ENCODE results near the gene IFT122.
"Not testable (repeated sequence)": the region's sequence is repeated elsewhere in the genome, so short reads cannot be mapped to it uniquely, and the experiment has no call there.

Gene IFT122

DNA sequence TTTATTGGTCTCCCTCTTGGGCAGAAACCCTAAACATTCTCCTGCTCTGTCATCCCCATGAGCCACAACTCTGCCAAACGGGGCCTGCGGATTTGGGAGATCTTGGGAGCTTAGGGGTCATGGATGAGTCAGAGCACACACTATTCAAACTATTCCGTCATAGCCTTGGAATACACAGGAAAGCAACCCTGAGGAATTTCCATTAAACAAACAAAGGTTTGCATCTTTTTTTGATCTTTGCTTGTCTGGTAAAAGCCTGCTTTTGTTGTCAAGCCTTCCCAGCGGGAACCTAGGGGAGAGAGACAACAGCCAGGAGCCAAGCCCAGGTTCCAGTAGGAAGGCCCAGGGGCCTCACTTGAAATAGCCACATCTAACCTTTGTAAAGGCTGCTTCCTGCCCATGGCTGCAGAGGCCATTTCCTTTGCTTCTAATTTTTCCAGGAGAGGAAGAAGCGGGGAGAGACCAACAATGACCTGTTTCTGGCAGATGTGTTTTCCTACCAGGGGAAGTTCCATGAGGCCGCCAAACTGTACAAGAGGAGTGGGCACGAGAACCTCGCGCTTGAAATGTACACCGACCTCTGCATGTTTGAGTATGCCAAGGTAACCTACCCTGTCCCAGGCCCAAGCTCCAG is 55.1 kb downstream of the IFT122 start:
- DNase-seq, ATAC-seq: not testable (repeated sequence)

DNA sequence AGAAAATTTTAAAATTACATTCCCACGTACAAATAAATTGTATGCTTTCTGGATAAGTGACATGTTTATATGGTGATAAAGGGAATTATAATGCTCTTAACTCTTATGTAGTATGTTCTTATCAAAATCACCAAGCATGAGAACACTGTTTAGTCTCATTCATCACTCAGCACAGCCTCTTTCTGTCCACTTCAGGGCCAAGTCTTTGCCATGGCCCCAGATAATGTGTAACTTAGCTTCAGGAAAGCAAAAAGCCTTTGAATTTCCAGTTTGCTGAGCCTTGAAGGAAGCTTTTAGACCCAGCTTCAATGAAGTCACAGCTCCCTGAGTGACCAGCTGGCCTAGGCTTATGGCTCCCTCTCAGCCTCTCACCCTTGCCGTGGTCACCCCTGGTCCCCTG is 57.9 kb downstream of the IFT122 start:
- ATAC-seq: not testable (repeated sequence)

DNA sequence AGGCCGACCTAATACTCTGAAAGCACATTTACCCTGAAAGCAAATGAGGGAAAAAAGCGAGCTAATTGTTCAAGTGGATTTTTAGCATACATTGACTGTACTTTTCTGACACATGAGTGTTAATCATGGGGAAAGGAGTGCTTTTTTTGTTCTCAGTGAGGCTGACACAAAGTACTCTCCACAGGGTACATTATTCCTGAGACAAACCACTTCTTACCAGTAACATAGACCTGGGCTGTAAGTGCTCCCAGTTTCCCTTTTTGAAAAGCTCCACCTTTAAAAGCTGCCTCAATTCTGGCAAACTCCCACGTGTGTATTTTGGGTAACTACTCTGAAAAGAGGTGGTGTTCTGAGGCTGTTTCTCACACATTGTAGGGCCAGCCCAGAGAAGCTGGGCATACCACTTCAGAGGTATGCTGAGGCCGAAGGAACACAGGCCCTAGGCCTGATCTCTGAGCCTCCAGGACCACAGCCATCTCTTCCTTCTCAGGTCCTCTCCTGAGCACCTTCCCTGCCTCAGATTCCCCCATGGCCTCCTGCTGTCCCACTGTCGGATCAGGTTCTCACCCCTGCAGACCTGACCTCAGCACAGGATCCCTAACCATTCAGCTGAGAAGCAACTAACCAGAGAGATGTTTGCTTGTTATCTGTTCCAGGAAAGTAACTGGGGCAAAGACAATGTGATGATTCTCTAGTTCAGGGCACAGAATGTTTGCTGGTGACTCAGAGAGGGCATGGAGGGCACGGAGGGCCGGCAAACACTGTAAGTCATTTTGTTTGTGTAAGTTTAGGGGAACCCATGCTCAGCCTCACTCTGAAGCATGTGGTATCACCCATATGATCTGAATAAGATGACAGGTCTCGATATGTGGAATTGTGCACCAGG is 58.8 kb downstream of the IFT122 start:
- DNase-seq, ATAC-seq: not testable (repeated sequence)

More for the DNA sequence above, 57.9 kb downstream of the IFT122 start:
- not testable (repeated sequence) for DNase-seq

DNA sequence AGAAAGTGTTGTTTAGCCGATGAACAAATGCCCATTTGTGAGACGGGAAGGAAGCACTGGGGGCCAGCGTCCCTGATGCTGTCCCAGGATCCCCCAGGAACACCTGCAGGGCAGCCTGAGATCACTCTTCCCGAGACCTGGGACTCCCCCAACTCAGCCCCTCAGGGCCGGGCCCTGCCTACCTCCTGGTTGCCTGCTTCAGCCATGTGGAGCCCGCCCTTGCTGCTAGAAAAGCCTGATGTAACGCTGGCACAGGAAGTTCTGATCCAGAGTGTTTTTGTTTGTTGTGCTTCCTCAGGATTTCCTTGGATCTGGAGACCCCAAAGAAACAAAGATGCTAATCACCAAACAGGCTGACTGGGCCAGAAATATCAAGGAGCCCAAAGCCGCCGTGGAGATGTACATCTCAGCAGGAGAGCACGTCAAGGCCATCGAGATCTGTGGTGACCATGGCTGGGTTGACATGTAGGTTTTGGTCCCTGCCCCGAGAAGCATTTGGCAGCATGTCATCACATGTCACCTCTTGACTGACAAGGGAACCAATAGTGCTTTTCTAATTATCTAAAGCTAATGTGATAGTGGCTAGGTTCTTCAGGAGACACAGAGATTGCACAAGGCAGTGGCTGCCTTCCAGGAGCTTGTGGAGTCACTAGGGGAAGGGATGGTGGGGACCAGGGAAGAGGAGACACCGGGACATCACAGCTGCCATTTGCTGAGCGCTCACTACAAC is 59.7 kb downstream of the IFT122 start:
- ATAC-seq, DNase-seq: not testable (repeated sequence)

DNA sequence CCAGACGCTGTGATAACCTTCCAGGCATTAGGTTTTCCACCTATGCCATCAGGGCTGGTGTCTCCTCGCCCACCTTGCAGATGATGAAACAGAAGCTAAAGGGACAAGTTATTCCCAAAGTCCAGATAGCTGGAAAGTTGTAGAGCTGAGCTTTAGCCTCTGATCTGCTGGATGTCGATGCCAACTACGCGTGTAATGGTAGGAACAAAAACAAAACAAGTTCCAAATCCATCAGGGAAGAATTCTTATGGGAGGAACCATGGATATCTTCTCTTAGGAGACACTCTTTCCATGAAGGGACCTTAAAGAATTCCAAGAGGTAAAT is 60.3 kb downstream of the IFT122 start:
- ATAC-seq (no peak), DNase-seq (no peak)

DNA sequence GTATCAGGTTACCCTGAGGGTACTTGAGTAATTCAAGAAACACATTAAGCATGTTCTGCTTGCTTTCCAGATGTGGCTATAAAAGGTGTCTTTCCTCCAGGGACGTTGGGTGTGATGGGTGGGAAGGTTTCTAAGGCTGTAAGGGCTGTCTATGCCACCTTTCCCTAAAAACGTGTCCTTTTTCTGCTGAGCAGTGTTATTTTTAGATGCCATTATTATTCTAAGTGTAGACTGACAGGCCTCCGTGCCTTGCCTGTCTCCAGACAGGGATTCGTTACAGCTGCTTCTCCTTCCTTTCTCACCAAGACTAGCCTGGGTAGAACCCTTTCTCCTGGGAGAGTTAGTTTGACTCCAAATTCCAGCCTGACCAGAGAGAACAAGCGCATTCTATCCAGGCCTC is 61.6 kb downstream of the IFT122 start:
- no peak for DNase-seq
- no peak for ATAC-seq

DNA sequence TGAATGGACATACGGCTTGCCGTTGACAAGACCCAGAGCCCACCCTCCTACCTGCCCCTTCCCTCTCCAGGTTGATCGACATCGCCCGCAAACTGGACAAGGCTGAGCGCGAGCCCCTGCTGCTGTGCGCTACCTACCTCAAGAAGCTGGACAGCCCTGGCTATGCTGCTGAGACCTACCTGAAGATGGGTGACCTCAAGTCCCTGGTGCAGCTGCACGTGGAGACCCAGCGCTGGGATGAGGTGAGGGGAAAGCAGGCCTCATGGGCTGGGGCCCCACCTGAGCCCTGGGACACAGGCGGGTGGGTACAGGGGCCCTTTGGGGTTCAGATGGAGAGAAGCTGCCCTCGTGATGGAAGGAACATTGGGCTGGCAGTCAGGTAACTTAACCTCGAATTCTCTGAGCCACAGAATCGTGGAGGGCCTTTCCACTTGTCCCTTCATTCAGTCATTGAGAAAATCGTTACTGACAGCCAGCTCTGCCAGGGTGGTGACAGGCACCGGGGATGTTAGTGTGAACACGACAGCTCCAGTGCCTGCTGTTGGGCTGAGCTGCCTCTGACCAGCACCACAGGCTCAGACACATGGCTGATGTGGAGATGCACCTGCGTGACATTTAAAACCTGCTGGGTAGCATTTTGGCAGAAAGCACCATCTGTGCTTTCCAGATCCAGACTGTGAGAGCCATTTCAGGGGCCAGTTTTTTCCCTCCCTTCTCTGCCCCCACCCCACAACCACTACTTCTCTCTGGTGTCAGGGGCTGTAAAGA is 62.8 kb downstream of the IFT122 start:
- DNase-seq (no peak), ATAC-seq (no peak)

DNA sequence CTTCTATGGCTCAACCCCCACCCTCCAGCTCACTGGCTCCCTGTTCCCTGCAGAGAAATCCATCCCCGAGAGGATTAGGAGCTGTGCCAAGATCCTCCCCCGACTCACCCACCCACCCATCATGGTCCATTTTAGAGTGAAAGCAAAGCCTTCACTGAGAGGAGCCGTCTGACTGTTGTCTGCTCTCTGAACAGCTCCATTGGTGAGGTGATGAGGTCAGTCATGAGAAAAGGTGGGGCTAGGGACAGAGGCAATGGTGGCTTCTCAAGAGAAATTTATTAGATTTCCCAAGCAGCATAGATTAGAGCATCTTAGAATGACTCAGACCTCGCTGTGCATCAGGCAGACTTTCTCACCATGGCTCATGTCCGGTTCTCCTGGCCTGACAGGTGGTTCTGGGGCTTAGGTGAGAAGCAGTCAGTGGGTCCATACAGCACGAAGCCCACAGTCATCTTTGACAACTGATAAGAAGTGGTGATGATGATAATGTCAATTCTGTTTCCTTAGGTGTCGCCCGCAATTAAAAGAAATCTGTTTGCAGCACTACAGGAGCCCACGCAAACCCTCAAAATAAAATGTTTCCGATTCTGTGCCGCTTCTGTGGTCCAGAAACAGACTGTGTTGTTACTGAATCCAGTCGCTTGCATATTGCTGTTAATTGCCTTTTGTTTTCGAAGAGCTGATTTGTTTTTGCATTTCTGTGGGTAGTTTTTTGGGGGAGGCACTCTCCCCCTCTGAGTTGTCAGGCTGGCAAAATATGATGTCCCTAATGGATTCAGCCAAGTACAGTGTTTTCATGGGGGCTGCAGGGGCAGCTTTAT is 63.7 kb downstream of the IFT122 start:
- DNase-seq (no peak), ATAC-seq (no peak)

DNA sequence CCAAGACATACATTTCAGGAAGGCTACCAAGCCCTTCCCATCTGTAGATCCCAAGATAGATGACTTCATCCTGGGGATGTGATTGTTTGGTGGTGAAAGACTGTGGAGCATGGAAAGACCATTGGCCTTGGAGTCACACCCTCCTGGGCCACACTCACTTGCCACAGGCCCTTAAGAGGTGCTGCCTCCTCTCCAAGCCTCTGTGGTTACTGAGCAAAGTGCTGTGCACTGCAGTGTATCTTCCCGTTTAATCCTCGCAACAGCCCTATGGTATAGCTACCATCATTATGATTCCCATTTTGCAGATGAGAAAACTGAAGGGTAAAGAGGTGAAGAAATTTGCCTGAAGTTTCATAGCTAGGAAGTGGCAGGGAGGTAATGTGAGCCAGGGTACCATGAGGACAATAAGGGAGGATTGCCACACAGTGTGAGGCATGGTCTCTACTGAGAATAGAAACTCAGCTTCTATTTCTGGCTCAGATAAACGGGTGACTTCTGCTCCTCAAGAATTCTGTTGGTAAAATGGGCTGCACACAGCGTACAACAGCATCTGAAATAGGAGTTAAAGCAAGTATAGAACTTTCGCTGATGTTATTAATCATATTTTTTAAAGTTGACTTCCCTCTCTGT is 64.6 kb downstream of the IFT122 start:
- DNase-seq (no peak), ATAC-seq (no peak)

DNA sequence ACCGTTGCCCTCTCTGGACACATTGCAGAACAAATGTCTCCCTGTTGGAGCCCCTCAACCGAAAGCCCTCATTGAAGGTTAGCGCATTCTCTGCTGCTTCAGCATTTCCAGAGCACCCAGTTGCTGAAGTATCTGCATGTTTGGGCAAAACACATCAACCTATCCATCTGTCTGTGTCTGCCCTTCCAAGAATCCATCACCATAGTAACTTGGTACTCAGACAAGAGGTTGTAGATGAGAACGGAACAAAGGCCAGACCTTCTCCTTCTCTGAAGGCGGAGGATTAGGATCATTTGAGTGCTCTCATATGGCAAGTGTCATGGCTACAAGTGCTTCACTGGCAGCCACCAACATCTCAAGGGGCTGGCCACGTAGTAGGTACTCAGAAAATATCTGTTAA is 65.3 kb downstream of the IFT122 start:
- ATAC-seq: no peak
- DNase-seq: no peak

DNA sequence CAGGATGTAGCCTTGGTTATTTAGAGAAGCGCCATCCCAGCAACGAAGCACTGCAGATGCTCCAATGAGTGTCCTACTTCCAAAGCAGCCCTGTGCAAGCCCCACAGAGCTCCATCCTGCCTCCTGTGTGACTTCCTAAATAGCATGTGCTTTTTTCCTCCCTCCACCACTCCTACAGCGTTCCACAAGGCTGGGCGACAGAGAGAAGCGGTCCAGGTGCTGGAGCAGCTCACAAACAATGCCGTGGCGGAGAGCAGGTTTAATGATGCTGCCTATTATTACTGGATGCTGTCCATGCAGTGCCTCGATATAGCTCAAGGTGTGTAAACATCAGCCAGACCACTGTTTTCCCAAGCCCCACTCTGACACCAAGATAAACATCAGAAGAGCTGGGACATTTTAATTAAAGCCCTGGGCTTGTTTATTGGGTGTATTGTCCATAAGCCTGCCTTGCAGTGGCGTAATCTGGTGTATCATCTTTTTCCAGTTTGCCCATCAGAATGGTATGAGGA is 66.3 kb downstream of the IFT122 start:
- ATAC-seq: no peak
- no peak for DNase-seq

DNA sequence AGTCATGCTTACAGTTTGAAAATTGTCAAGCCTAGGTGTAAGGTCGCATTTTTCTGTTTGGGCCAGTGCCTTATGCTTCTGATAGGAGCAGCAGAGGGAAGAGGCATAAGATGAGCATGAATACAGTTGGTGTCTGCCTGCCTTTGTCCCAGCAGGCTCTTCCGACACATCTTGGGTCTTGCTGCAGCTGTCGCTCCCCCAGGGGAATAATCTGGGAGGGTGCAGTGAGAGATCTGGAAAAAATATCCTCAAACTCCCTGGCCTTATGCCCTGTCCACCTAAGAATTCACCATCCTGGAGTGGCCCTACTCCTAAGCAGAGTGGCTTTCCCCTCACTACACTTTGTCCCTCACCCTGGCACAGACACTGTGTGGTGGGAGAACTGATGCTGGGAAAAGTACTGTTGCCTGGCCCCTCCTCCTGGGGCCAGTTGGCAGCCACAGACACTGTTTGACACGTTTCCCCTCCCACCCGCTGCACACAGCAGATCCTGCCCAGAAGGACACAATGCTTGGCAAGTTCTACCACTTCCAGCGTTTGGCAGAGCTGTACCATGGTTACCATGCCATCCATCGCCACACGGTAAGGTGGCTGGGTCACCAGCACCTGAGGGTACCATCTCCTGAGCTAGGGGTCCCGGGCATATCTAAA is 67.3 kb downstream of the IFT122 start:
- ATAC-seq: no peak
- DNase-seq: no peak

DNA sequence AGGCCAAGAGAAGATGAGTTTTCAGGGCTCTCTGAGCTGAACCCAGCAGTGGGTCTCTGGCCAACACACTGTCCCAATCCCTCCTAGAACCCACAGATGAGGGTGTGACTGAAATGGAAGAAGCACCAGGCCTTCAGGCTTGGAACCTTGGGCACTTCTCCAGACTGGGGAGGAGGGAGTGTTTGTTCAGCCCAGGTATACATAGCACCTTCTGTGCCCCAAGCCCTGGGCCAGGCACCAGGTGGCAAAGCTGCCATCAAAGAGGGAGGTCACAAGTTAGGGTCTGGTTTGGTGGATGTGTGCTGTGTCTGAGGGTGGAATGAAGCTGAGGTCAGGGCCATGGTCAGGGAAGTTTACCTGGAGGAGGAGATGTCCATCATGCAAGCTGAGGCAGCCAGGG is 72.6 kb downstream of the IFT122 start:
- ATAC-seq: no peak
- DNase-seq: no peak

DNA sequence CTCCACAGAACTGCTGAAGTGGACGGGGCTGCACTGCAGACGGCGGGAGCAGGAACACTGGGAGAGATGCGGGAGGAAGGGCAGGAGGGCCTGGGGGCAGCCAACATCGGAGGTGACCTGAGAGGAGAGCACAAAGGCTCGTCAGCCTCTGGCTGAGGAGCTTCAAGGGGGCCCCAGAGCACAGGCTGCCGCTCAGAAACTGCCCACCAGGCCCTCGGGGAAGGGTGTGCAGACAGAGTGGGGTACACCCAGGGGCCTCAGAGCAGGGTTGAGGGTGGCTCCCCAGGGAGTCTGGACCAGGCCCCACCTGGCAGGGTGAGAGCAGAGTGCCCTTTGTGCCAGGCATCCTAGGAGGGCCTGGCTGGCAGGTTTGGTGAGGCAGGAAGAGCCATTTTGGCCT is 73.7 kb downstream of the IFT122 start:
- ATAC-seq: no peak
- DNase-seq: no peak

DNA sequence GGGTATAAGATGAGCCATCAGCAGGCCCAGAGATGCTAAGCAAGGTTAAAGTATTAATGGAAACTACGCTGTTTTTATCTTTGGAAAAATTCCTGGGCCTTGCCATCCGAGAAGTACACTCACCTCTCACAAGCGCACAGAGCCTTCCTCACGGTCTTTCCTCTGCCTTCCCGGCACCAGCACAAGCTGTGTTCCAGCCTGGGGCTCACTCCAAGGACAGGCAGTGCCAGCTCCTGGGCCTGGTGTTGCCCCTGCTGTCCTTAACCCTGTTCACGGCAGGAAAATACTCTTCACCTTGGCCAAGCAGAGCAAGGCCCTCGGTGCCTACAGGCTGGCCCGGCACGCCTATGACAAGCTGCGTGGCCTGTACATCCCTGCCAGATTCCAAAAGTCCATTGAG is 74.1 kb downstream of the IFT122 start:
- no peak for DNase-seq
- no peak for ATAC-seq

DNA sequence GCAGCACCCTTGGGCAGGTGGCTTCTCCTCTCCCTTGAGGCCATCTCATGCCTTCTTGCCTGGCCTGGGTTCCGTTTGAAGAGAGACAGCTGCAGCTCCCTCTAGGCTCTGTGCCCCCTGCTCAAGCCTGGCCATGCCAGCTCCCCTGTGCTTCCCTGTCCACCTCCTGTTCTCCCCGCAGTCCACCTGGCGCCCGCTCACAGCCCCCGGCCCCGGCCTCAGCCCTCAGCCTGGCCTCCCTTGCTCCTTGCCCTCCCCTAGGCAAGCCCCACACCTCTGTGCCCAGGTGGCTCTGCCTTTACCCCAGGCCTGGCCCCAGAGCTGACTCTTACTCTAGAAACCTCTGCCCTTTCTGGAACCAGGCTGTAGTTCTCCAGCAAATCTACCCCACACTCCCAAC is 74.5 kb downstream of the IFT122 start:
- ATAC-seq: no peak

DNA sequence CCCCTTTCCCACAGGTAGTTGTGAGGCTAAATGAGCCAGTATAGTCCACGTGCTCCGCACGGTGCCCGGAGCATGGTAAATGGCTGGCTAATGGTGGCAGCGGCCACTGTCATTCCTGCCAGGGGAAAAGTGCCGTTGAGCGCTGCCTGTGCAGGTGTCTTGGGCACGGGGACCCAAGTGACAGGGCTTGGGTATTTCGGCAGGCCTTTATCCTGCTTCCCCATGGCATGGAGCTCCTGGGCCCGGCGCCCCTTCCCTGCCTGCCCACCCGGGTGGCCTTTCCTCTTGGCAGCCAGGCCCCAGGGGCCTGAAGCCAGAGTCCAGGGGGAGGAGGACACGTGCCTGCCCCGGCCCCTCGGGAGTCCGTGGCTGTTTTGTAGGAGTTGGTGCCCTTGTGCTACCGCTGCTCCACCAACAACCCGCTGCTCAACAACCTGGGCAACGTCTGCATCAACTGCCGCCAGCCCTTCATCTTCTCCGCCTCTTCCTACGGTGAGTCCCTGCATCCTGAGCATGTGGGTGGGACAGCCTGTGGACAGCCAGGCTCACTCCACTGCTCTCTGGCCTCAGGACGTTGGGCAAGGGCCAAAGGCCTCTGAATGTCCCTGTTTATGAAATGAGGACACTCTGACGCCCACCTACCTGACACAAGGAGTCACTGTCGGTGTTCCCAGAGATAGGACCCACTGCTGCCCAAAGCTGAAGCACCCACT is 75.2 kb downstream of the IFT122 start:
- ATAC-seq: not testable (repeated sequence)

More for the DNA sequence above, 74.5 kb downstream of the IFT122 start:
- DNase-seq: no peak

DNA sequence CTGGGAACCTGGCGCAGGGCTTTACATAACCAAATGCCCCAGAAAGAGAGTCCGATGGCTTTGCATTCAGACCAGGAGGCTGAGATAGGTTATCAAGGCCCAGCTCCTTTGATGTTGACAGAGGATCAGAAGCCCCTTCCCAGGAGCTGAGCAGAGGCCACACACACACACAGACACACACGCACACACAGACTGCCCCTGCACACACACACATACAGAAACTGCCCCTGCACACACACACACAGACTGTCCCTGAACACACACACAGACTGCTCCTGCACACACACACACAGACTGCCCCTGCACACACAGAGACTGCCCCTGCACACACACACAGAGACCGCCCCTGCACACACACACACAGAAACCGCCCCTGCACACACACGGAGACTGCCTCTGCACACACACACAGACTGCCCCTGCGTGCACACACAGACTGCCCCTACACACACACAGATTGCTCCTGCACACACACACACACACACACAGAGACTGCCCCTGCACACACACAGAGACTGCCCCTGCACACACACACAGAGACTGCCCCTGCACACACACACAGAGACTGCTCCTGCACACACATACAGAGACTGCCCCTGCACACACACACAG is 75.9 kb downstream of the IFT122 start:
- not testable (repeated sequence) for ATAC-seq

More for the DNA sequence above, 75.2 kb downstream of the IFT122 start:
- DNase-seq: not testable (repeated sequence)

DNA sequence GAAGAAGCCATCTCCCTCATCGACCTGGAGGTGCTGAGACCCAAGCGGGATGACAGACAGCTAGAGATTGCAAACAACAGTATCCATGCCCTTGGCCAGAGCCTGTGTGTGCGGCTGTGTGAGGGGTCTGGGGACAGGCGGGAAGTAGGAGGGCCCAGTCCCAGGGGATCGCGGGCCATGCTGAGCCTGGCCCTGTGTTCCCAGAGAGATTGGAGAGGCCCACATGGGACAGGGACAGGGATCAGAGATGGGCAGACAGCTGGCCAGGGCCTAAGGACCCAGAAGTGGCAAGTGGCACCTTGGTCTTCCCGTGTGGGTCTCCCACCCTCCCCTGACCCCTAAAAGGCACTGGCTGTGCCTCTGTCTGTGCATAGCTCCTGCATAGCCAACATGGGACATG is 77.5 kb downstream of the IFT122 start:
- ATAC-seq (no peak), DNase-seq (no peak)

More for the DNA sequence above, 75.9 kb downstream of the IFT122 start:
- DNase-seq: not testable (repeated sequence)
